Gastrocnemius medialis (tissue), 4 donors: Measurements from ENCODE around the gene PXK.

Experiments
- CTCF ChIP-seq, 5 experiments: fragments of 450-650 bp in 3 of 5; fragments of 200-600 bp in 2 of 5; sonication (generic) in 2 of 5; IDR thresholded peaks in 4 of 5; conservative IDR thresholded peaks in 1 of 5; 1 replicate in 4 of 5; 2 replicates in 1 of 5; pipeline ENCODE4 v1.5.1; 2016 to 2019; ENCODE audit warnings: antibody characterized with exemption in 5 of 5, mild to moderate bottlenecking in 3 of 5, moderate library complexity in 3 of 5
- POLR2A ChIP-seq, 2 donors: fragments of 450-650 bp; IDR thresholded peaks; one replicate each; pipeline ENCODE4 v1.6.1; 2017; ENCODE audit warnings: antibody characterized with exemption in 2 of 2, mild to moderate bottlenecking in 2 of 2, moderate library complexity in 2 of 2

DNA sequence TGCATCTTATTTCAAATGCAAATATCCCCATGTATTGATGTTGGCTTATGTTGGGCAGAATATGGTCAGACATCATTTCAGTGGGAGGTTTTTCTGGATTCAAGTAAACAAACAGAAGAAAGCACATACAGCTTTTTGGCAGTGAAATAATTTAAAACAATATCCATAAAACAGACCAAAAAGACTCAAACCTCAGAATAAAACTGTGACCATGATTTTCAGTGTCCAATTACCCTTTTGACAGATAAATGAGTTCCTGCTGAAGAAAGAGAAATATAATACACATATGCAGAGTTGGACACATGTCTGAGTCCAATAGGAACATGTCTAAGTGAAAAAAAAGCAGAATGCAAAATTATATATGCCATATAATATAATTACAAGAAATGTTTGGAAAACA is 39.1 kb downstream of the PXK start:
- TF ChIP-seq CTCF (IDR thresholded peaks at IDR 0.05 in 4 of 5, conservative IDR thresholded peaks at IDR 0.05 in 1 of 5) (no peak), POLR2A (IDR thresholded peaks at IDR 0.05) (no peak)
